Activated CD4-positive, alpha-beta T cell treated with anti-CD3 and anti-CD28 coated beads, Interleukin-2, amount 50 U/mL, for 16 hours (primary cell): ENCODE measurements around the gene PLTP.
"Not testable (repeated sequence)": the region's sequence is repeated elsewhere in the genome, so short reads cannot be mapped to it uniquely, and the experiment has no call there.

Experiments
- DNase-seq: peaks from one replicate; pipeline ENCODE4 v3.0.0-alpha.2; 2020

Gene PLTP

DNA sequence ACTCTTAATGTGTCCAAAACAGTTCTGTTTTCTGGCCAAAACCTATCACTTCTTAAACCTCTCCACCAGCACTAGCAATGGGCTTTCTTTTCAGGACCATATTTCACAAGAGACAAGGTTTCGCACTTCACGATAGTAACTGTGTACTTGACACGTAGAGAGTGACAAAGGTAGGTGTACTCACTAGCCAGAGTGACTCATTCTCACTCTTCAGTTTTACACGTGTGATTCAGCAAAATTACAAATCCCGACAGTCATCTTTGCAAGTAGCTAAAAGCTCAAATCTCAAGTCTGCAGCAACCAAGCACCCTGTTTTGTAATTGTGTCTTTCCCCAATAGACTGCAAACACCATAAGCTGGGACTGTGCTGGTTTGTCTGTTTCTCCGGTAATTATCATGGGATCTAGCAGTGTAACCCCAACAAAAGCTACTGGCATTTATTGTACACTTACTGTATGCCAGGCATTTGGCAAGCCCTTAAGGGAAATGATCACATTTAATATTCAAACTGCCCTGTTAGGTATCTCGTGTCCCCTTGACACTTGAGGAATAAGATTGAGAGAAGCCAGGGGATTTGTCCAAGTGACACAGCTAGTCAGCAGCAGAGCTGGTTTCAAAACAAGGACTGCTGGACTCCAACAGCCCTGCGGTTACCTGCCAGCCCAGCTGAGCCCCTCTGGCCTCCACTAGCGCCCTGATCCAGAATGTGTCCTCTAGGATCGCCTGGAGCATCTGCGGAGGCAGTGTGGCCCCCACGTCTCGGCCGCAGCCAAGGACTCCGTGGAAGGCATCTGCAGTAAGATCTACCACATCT lies 32.4 kb upstream of the PLTP start:
- peak; percentile 80 for DNase-seq

DNA sequence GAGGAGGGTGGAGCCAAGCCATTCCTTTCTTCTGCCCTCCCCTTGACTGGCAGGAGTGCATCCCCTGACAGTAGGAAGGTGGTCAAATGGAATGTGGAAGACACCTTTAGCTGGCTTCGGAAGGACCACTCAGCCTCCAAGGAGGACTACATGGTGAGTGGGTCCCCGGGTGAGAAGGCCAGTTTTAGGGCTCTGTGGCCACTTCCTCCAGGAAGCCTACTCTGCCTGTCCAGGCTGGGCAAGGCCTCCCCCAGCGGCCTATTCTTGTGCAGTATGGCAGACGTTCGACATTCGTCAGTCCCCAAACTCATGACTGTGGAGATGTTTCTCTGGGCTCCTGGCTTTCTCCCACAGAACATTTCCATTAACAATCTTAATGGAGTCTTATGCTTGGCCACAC lies 31.7 kb upstream of the PLTP start:
- no peak for DNase-seq

DNA sequence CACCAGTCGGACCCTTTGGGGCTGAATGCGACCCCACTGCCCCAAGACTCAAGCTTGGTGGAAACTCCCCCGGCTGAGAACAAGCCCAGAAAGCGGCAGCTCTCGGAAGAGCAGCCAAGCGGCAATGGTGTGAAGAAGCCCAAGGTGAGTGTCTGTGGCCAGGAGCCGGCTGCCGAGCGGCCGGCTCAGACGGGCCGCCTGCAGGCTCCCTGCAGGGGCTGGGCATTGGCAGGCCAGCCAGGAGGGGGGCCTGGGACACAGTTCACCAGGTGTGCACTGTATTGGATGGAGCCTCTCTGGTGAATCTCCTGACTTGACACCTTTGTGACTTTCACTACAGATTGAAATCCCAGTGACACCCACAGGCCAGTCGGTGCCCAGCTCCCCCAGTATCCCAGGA lies 28.5 kb upstream of the PLTP start:
- DNase-seq: no peak

DNA sequence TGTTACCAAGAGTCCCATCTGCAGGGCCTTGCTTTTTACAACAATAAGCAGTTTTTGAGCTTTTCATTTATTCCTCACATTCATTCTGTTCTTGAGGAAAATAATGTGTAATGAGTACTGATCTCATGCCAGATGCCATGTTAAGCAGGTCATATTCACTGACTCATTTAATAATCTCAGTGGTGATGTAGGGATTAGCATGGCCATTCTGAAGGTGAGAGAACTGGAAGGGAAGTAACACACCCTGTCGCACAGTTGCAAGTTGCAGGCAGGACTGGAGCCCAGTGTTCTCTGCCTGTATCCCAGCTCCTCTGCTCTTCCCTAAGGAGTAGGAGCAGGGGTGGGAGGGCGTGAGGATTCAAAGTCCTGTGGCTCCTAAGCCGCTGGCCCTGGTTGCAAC lies 28.1 kb upstream of the PLTP start:
- DNase-seq: no peak

DNA sequence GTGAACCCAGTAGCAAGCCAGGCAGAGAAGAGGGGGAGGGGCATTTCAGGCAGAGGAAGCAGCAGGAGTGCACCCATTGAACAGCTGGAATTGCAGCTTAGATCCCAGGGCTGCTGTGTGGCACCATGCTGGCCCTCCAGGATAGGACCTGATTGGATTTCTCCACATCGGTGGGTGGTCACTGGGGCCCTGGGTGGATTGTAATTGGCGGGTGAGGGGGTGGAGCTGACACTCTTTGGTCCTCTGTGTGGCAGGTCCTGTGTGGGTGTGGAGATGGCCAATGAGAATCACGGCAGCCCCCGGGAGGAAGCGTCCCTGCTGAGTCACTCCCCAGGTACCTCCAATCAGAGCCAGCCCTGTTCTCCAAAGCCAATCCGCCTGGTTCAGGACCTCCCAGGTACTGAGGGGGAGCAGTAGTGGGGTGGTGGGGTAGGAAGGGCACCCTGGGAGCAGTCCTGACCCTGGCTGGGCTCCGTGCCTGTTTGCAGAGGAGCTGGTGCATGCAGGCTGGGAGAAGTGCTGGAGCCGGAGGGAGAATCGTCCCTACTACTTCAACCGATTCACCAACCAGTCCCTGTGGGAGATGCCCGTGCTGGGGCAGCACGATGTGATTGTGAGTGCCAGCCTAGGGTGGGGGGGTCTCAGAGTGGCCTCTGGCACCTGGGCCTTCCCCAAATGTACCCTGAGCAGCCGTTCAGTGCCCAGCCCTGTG lies 26.9 kb upstream of the PLTP start:
- DNase-seq: no peak

GRCh38 chr20:45937765-45938164 lies 25.8 kb upstream of the PLTP start:
- peak; percentile 29 for DNase-seq

GRCh38 chr20:45935416-45936046 lies 23.6 kb upstream of the PLTP start:
- DNase-seq: no peak

DNA sequence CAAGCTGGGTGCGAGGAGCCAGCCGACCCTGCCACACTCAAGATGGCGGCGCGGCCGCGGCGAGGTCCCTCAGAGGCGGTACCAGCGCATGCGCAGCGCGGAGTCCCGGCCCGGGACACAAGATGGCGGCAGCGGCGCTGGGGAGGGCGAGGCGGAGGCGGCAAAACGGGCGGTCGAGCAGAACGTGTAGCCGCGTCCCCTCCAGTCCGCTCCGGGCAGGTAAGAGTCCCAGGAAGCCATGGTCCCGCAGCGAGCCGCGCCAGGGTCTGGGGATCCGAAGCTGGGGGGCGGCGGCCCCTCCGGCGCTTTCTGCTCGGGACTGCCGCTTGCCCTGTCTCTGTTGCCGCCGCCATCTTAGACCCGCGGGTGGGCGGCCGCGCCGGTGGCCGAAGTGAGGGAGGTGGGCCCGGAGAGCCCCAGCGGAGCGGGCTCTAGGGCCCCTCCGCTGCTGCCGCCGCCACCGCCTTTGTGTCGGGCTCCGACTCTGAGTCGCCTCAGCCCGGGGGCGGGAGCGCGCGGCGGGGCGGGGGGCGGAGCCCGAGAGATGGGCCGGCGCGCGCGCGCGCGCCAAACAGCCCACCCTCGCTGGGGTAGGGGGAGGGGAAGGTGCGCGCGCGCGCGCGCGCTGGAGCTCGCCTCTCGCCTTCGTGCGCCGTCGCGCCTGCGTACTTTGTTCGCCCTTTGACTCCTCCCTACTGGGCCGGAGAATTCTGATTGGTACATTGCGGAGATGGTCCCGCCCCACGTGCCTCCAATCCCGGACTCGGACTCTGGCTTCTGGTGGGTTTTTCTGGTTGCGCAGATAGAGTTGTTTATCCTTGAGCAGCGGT lies 22.8 kb upstream of the PLTP start, which contains the start of gene PCIF1:
Gene PCIF1 (plus strand): TSS at position 98 of the 830 bp plus-strand sequence. CDS start 4,317 bp downstream, outside the sequence.
- peak; percentile 98 for DNase-seq

GRCh38 chr20:45934046-45934585 lies 22.2 kb upstream of the PLTP start:
- peak; percentile 64 for DNase-seq

- DNase-seq: peak; percentile 83
Measured at GRCh38 chr20:45933266-45934045, 21.5 kb upstream of the PLTP start.

DNA sequence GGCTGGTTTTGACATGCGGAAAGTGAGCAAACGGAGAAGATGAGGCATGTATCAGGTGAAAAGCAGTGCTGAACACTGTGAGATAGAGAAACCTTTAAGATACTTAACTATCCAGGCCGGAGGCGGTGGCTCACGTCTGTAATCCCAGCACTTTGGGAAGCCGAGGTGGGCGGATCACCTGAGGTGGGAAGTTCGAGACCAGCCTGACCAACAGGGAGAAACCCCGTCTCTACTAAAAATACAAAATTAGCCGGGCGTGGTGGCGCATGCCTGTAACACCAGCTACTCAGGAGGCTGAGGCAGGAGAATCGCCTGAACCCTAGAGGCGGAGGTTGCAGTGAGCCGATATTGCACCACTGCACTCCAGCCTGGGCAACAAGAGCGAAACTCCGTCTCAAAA lies 19.7 kb upstream of the PLTP start:
- DNase-seq: not testable (repeated sequence)

DNA sequence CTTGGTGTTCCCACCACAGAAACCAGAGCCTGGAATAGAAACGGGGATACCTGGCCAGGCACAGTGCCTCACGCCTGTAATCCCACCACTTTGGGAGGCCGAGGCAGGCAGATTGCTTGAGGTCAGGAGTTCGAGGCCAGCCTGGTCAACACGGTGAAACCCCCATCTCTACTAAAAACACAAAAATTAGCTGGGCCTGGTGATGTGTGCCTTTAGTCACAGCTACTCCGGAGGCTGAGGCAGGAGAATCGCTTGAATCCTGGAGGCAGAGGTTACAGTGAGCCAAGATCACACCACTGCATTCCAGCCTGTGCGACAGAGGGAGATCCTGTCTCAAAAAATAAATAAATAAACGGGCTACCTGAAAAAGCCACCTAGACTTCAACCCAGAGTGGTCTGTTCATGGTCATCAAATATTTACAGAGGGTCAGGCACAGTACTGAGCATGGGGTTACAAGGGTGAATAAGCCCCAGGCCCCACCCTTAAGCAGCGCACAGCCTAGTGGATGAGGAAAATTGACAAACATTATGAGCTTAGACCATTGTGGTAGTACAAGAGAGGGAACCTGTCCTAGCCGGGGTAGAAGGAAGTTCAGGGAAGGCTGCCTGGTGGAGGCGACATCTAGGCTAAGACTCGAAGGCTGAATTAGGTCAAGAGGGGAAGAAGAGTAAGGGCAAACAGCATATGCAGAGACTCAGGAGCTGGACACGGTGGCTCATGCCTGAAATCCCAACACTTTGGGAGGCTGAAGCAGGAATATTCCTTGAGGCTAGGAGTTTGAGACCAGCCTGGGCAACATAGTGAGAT lies 15.3 kb upstream of the PLTP start:
- no peak for DNase-seq

- DNase-seq: no peak
Measured at GRCh38 chr20:45926731-45927070, 14.7 kb upstream of the PLTP start.

DNA sequence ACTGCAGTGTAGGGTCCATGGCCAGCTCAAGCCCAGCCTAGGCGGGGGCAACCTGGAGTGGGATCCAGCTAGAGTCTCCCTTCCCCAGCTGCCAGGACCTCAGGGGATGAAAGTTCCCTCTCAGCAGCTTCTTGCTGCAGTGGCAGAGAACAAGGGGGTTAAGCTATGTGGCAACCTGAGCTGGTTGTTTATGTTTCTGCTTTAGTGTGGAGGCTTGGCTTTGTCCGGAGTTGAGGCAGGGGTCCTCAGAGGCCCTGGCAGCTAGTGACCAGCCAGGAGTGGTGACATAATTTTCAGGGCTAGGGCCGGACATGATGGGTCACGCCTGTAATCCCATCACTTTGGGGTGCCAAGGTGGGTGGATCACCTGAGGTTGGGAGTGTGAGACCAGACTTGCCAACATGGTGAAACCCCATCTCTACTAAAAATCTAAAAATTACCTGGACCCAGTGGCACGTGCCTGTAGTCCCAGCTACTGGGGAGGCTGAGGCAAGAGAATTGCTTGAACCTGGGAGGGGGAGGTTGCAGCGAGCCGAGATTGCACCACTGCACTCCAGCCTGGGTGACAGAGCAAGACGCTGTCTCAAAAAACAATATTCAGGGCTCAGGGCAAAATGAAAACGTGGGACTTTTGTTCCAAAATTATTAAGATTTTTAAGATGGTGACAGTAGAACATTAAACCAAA lies 14.0 kb upstream of the PLTP start:
- no peak for DNase-seq

DNA sequence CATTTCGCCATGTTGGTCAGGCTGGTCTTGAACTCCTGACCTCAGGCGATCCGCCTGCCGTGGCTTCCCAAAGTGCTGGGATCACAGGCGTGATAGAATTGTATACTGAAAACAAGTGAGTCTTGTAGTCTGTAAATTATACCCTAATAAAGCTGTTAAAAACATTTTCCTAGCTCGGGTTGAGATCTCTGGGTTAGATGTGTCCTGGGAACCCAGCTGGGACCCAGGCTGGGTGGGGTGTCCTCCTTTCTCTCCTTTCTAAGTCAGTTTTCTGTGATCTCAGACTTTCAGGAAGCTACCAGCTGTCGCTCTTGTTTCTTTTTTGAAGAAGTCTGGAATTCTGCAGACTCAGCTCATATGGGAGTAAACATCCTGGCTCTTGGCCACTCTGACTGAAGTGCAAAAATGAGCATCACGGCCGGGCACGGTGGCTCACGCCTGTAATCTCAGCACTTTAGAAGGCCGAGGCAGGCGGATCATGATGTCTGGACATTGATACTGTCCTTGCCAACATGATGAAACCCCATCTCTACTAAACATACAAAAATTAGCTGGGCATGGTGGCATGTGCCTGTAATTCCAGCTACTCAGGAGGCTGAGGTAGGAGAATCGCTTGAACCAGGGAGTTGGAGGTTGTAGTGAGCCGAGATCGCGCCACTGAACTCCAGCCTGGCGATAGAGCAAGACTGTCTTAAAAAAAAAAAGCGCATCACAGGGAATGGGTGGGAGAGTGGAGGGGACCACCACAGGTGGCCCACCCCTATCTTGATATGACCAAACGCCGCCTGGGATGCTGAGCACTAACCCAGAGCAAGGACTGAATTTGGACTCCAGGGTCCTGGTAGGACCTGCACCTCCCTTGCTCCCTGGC lies 12.7 kb upstream of the PLTP start:
- DNase-seq: no peak

DNA sequence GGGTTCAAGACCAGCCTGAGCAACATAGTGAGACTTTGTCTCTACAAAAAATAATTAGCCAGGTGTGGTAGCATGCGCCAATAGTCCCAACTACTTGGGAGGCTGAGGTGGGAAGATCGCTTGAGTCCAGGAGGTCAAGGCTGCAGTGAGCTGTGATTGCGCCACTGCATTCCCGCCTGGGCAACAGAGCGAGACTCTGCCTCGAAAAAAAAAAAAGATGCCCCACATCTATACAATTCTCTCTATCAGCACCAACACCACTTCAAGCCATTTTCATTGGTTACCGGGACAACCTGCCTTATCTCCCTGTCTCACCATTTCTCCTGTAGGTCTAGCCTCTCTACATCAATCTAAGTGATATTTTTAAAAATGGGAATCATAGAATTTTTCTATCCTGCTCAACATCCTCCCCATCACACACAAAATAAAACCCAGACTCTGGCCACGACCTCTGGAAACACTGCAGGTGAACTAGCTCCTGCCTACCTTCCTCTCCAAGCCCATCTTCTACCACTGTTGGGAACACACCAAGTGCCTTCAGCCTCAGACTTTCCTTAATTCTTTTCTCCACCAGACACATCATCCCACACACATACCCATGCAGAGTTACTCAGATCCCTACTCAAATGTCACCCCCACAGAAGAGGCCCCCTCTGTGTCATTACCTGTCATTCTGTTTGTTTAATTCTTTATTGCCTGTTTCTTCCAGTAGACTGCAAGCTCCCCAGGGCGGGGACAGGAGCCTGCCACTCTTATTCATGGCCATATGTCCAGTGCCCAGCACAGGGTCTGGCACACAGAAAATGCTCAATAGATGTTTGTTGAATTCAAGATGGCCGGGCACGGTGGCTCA lies 9.6 kb upstream of the PLTP start:
- no peak for DNase-seq

DNA sequence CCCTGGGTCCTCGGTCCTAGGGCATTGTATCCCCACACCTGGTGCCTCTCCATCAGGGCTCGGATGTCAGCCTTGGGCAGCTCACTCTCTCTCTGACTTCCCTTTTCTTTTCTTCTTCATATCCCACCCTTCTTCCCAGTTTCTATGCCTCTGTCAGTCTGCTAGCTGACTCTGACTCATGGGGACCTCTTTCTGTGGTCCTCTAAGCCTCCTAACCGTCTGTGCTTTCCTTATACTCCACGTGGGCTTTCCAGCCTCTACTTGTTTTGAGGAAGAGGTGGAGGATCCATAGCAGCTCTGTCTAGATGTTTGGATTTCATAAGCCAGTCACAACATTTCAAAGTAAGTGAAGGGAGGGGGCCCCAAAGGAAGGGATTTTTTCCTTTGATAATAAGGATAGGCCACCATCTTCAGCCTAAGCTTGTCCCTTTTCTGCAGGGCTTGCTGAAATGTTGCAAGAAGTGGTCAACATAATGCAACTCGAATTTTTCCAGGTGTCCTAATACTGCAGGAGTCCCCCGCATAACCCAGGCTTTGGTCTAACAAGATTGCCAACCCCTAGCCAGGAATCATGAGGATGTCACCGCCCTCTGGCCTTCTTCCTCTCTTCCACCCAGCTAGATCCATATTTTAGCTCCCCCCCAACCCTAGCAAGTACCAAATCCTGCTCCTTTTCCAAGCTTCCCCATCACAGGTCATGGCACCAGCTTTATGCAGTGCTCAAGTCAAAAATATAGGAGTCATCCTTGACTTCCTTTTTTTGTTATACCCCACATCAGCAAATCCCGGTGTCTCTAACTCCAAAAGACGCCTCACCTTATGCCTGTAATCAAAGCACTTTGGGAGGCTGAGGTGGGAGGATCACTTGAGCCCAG lies 8.7 kb upstream of the PLTP start:
- DNase-seq: no peak
